Mammary epithelial cell (primary cell): ENCODE data around the gene KIFAP3.

Experiments
- EZH2 ChIP-seq: IDR thresholded peaks from 2 replicates; pipeline ENCODE4 v1.6.1; 2012; ENCODE audit warnings: low read length, inconsistent platforms, borderline replicate concordance
- TF ChIP-seq, protein P1 (sequence below), 2 donors: IDR thresholded peaks in 1 of 2; conservative IDR thresholded peaks in 1 of 2; 2 replicates each; pipeline ENCODE4 v1.5.1; 2011 to 2012; ENCODE audit warnings: inconsistent platforms in 2 of 2, low read length in 2 of 2, mild to moderate bottlenecking in 2 of 2, control low read depth in 1 of 2, low read depth in 1 of 2; ENCODE audit not compliant: insufficient read depth in 1 of 2; ENCODE audit errors: extremely low read depth in 1 of 2

DNA sequence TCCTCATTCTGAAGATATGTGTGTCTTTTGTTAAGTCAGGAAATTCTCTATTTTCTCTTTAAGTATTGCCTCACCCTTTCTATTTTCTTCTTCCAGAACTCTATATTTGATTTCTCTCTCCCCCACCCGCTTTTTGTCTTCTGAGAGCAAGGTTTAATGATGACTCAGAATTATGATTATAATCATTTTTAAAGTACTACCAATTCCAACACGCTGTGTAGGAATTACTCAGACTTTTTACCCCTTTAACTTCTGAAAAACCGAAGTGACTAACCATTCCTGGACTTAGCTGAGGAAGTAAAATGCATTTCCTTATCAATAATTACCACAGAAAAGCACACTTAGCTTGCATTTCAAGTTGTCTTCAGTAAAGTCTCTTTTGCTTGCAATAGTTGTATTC, 160.0 kb downstream of the KIFAP3 start:
- TF ChIP-seq, protein P1, sequence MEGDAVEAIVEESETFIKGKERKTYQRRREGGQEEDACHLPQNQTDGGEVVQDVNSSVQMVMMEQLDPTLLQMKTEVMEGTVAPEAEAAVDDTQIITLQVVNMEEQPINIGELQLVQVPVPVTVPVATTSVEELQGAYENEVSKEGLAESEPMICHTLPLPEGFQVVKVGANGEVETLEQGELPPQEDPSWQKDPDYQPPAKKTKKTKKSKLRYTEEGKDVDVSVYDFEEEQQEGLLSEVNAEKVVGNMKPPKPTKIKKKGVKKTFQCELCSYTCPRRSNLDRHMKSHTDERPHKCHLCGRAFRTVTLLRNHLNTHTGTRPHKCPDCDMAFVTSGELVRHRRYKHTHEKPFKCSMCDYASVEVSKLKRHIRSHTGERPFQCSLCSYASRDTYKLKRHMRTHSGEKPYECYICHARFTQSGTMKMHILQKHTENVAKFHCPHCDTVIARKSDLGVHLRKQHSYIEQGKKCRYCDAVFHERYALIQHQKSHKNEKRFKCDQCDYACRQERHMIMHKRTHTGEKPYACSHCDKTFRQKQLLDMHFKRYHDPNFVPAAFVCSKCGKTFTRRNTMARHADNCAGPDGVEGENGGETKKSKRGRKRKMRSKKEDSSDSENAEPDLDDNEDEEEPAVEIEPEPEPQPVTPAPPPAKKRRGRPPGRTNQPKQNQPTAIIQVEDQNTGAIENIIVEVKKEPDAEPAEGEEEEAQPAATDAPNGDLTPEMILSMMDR (conservative IDR thresholded peaks at IDR 0.05 in 1 of 2, IDR thresholded peaks at IDR 0.05 in 1 of 2; ENCODE audit: extremely low read depth in 1 of 2, insufficient read depth in 1 of 2, low read depth in 1 of 2, low read length in 2 of 2) = no peak
- TF ChIP-seq EZH2 = no peak
